HG03045 (cell line): ENCODE measurements around the gene SPTBN5.

ENCODE experiments used
- ATAC-seq: cut with Tn5 transposase; IDR thresholded peaks from one replicate; pipeline ENCODE4 v1.9.1; 2021; ENCODE audit warnings: mild to moderate bottlenecking, moderate library complexity; ENCODE audit not compliant: unreplicated experiment

The SPTBN5 gene

GRCh38 chr15:41885321-41885720, 8.5 kb downstream of the SPTBN5 start:
- ATAC-seq, result no peak

- ATAC-seq, result no peak
These were observed 9.4 kb downstream of the SPTBN5 start for GRCh38 chr15:41884458-41884857.

- no peak for ATAC-seq
These were observed 10.4 kb downstream of the SPTBN5 start for GRCh38 chr15:41883484-41883825.

GRCh38 chr15:41882689-41883483, 11.0 kb downstream of the SPTBN5 start:
- no peak for ATAC-seq

GRCh38 chr15:41881920-41882688, 11.7 kb downstream of the SPTBN5 start:
- no peak for ATAC-seq

- ATAC-seq, result no peak
These were observed 12.3 kb downstream of the SPTBN5 start for GRCh38 chr15:41881550-41881919.

GRCh38 chr15:41881086-41881485, 12.8 kb downstream of the SPTBN5 start:
- ATAC-seq, result no peak

- ATAC-seq, result no peak
These were observed 13.5 kb downstream of the SPTBN5 start for GRCh38 chr15:41880156-41880877.

GRCh38 chr15:41879321-41879845, 14.5 kb downstream of the SPTBN5 start:
- ATAC-seq, result no peak

- no peak for ATAC-seq
These were observed 15.5 kb downstream of the SPTBN5 start for GRCh38 chr15:41878355-41878699.

- ATAC-seq, result no peak
These were observed 16.1 kb downstream of the SPTBN5 start for GRCh38 chr15:41877631-41878354.

GRCh38 chr15:41876689-41877088, 17.2 kb downstream of the SPTBN5 start:
- no peak for ATAC-seq

GRCh38 chr15:41876007-41876406, 17.8 kb downstream of the SPTBN5 start:
- ATAC-seq, result no peak

GRCh38 chr15:41874736-41875135, 19.1 kb downstream of the SPTBN5 start:
- ATAC-seq, result no peak

- ATAC-seq, result no peak
These were observed 20.1 kb downstream of the SPTBN5 start for GRCh38 chr15:41873711-41874110.

- ATAC-seq, result no peak
These were observed 21.6 kb downstream of the SPTBN5 start for GRCh38 chr15:41872166-41872747.

- ATAC-seq, result no peak
These were observed 22.5 kb downstream of the SPTBN5 start for GRCh38 chr15:41871175-41871905.

- no peak for ATAC-seq
These were observed 23.2 kb downstream of the SPTBN5 start for GRCh38 chr15:41870689-41871081.

- no peak for ATAC-seq
These were observed 23.8 kb downstream of the SPTBN5 start for GRCh38 chr15:41869770-41870688.
